OCI-LY1 (cell line): Measurements from ENCODE around the gene CBARP.

Source experiments
- H2AFZ ChIP-seq: fragments of 200-600 bp; sonication (generic), shearing (Covaris generic); 2 replicates; pipeline ENCODE4 v1.6.0; 2014; ENCODE audit warnings: antibody characterized with exemption, mild to moderate bottlenecking, low read length
- H3F3A ChIP-seq: fragments of 200-600 bp; sonication (generic), shearing (Covaris generic); 2 replicates; pipeline ENCODE4 v1.6.0; 2014; ENCODE audit warnings: mild to moderate bottlenecking, antibody characterized with exemption, low read length, moderate library complexity; ENCODE audit not compliant: insufficient read depth
- H3K27ac ChIP-seq: fragments of 200-600 bp; sonication (generic); 2 replicates; pipeline ENCODE4 v1.5.1; 2014; ENCODE audit warnings: low read length, mixed run types, mild to moderate bottlenecking, low read depth; ENCODE audit not compliant: poor library complexity, severe bottlenecking
- H3K27me3 ChIP-seq: fragments of 200-600 bp; sonication (generic); 2 replicates; pipeline ENCODE4 v1.6.0; 2014; ENCODE audit warnings: antibody characterized with exemption, mild to moderate bottlenecking, low read length, moderate library complexity; ENCODE audit not compliant: insufficient read depth
- H3K36me3 ChIP-seq: fragments of 200-600 bp; sonication (generic); 2 replicates; pipeline ENCODE4 v1.6.1; 2014; ENCODE audit warnings: mild to moderate bottlenecking, antibody characterized with exemption, low read length, moderate library complexity, mixed read lengths; ENCODE audit not compliant: insufficient read depth
- H3K4me1 ChIP-seq: fragments of 200-600 bp; sonication (generic); 2 replicates; pipeline ENCODE4 v1.5.1; 2014; ENCODE audit warnings: mild to moderate bottlenecking, low read length, moderate library complexity; ENCODE audit not compliant: insufficient read depth, severe bottlenecking
- H3K4me2 ChIP-seq: fragments of 200-600 bp; sonication (generic), shearing (Covaris generic); 2 replicates; pipeline ENCODE4 v1.6.1; 2014; ENCODE audit warnings: low read length
- H3K4me3 ChIP-seq: fragments of 200-600 bp; sonication (generic); 2 replicates; pipeline ENCODE4 v1.5.1; 2014; ENCODE audit warnings: low read length, low read depth, mild to moderate bottlenecking, mixed read lengths; ENCODE audit not compliant: poor library complexity, severe bottlenecking
- H3K79me2 ChIP-seq: fragments of 200-600 bp; shearing (Covaris generic); 2 replicates; pipeline ENCODE4 v1.6.1; 2016; ENCODE audit warnings: mixed run types, low read length, mixed read lengths; ENCODE audit not compliant: insufficient read depth
- H3K9ac ChIP-seq: fragments of 200-600 bp; sonication (generic), shearing (Covaris generic); 2 replicates; pipeline ENCODE4 v1.6.1; 2014; ENCODE audit warnings: mild to moderate bottlenecking, low read length, mixed read lengths
- H3K9me2 ChIP-seq: fragments of 200-600 bp; sonication (generic), shearing (Covaris generic); 2 replicates; pipeline ENCODE4 v1.6.1; 2014; ENCODE audit warnings: low read depth, mild to moderate bottlenecking, low read length, mixed read lengths
- H3K9me3 ChIP-seq: fragments of 200-600 bp; shearing (Covaris generic); 2 replicates; pipeline ENCODE4 v1.6.1; 2014; ENCODE audit warnings: low read length, mixed read lengths
- H4K20me1 ChIP-seq: fragments of 200-600 bp; sonication (generic), shearing (Covaris generic); 2 replicates; pipeline ENCODE4 v1.6.0; 2016; ENCODE audit warnings: mild to moderate bottlenecking, low read length; ENCODE audit not compliant: insufficient read depth
- CTCF ChIP-seq: fragments of 200-600 bp; sonication (generic), shearing (Covaris generic); IDR thresholded peaks from 2 replicates; pipeline ENCODE4 v1.5.1; 2017; ENCODE audit warnings: mild to moderate bottlenecking, antibody characterized with exemption, low read length, moderate library complexity, mixed read lengths
- EZH2 ChIP-seq: fragments of 200-600 bp; sonication (generic), shearing (Covaris generic); IDR thresholded peaks from 2 replicates; pipeline ENCODE4 v1.8.0; 2017; ENCODE audit warnings: borderline replicate concordance, mixed run types, mild to moderate bottlenecking, antibody characterized with exemption, low read length, moderate library complexity, mixed read lengths

Gene CBARP

GRCh38 chr19:1241417-1242095, 3.8 kb upstream of the CBARP start, which contains the start of gene ATP5F1D:
Gene ATP5F1D (plus strand): TSS chr19:1241751. CDS start chr19:1241851, 100 bp downstream.
- Histone ChIP-seq H3F3A (peaks cover 5% of the 10 kb centered on the region; the same call in 1 of the 2 replicates), H3K9ac (peak within 1 kb of the TSS; percentile 93), H4K20me1 (no peaks in the 10 kb centered on the region), H3K27ac (peak within 1 kb of the TSS; percentile 42), H3K9me2 (no peaks in the 10 kb centered on the region), H3K4me2 (peak within 1 kb of the TSS; percentile 92), H3K4me1 (peaks cover 54% of the 10 kb centered on the region), H2AFZ (no peak within 1 kb of the TSS), H3K27me3 (no peaks in the 10 kb centered on the region), H3K9me3 (no peaks in the 10 kb centered on the region), H3K4me3 (peak within 1 kb of the TSS; percentile 95), H3K36me3 (peaks cover 5% of the 10 kb centered on the region; the same call in 1 of the 2 replicates), H3K79me2 (no peaks in the 10 kb centered on the region)
- TF ChIP-seq CTCF: no peak
- no peak for TF ChIP-seq EZH2

GRCh38 chr19:1240925-1241324, 3.1 kb upstream of the CBARP start:
- Histone ChIP-seq H2AFZ (no peak overlapping the region), H3K27ac (peak overlapping the region; percentile 42), H4K20me1 (no peaks in the 10 kb centered on the region), H3K4me2 (peak overlapping the region; percentile 92), H3K79me2 (no peaks in the 10 kb centered on the region), H3K27me3 (peaks cover 5% of the 10 kb centered on the region; the same call in 1 of the 2 replicates), H3K9ac (peak overlapping the region; percentile 26; the same call in 1 of the 2 replicates), H3K4me3 (peak overlapping the region; percentile 95), H3K36me3 (peaks cover 5% of the 10 kb centered on the region; the same call in 1 of the 2 replicates), H3K9me2 (no peaks in the 10 kb centered on the region), H3K9me3 (no peaks in the 10 kb centered on the region), H3F3A (peaks cover 5% of the 10 kb centered on the region; the same call in 1 of the 2 replicates), H3K4me1 (peaks cover 54% of the 10 kb centered on the region)
- TF ChIP-seq CTCF: no peak
- TF ChIP-seq EZH2: no peak

- Histone ChIP-seq H3K4me1 (peaks cover 48% of the 10 kb centered on the region), H3K79me2 (no peaks in the 10 kb centered on the region), H3K9me2 (no peaks in the 10 kb centered on the region), H3K9ac (peak overlapping the region; percentile 52; the same call in 1 of the 2 replicates), H3F3A (peaks cover 5% of the 10 kb centered on the region; the same call in 1 of the 2 replicates), H3K4me3 (peak overlapping the region; percentile 44), H4K20me1 (no peaks in the 10 kb centered on the region), H3K9me3 (no peaks in the 10 kb centered on the region), H3K4me2 (peak overlapping the region; percentile 92), H2AFZ (no peak overlapping the region), H3K27me3 (peaks cover 6% of the 10 kb centered on the region; the same call in 1 of the 2 replicates), H3K27ac (no peak overlapping the region), H3K36me3 (peaks cover 5% of the 10 kb centered on the region; the same call in 1 of the 2 replicates)
- no peak for TF ChIP-seq EZH2
- peak; percentile 68 for TF ChIP-seq CTCF
Observed at GRCh38 chr19:1239796-1240737, 2.3 kb upstream of the CBARP start.
